Hematopoietic multipotent progenitor cell treated with erythropoietin and hydrocortisone succinate and interleukin-3 and kit ligand, for 6 days (in vitro differentiated cells): ENCODE measurements around the gene ADAM10.

Experiments used
- DNase-seq: peaks from one replicate; pipeline ENCODE4 v3.0.0-alpha.2; 2015

ADAM10 gene

GRCh38 chr15:58707397-58707796 lies 42.1 kb downstream of the ADAM10 start:
- no peak for DNase-seq

- no peak for DNase-seq
These were observed 44.4 kb downstream of the ADAM10 start for GRCh38 chr15:58705105-58705504.

GRCh38 chr15:58704155-58704865 lies 45.2 kb downstream of the ADAM10 start:
- no peak for DNase-seq

GRCh38 chr15:58703610-58704009 lies 45.9 kb downstream of the ADAM10 start:
- no peak for DNase-seq

GRCh38 chr15:58702233-58702632 lies 47.3 kb downstream of the ADAM10 start:
- no peak for DNase-seq

GRCh38 chr15:58701376-58701775 lies 48.1 kb downstream of the ADAM10 start:
- DNase-seq = peak; percentile 24

- DNase-seq = no peak
These were observed 49.7 kb downstream of the ADAM10 start for GRCh38 chr15:58699769-58700168.

- DNase-seq = peak; percentile 41
These were observed 50.4 kb downstream of the ADAM10 start for GRCh38 chr15:58698887-58699641.

GRCh38 chr15:58697220-58697619 lies 52.3 kb downstream of the ADAM10 start:
- no peak for DNase-seq

- DNase-seq = no peak
These were observed 52.8 kb downstream of the ADAM10 start for GRCh38 chr15:58696738-58697137.

- peak; percentile 25 for DNase-seq
These were observed 54.7 kb downstream of the ADAM10 start for GRCh38 chr15:58694641-58695398.

GRCh38 chr15:58690703-58691102 lies 58.8 kb downstream of the ADAM10 start:
- no peak for DNase-seq

- DNase-seq = no peak
These were observed 59.9 kb downstream of the ADAM10 start for GRCh38 chr15:58689646-58690045.

- no peak for DNase-seq
These were observed 63.2 kb downstream of the ADAM10 start for GRCh38 chr15:58686286-58686685.

- DNase-seq = no peak
These were observed 64.8 kb downstream of the ADAM10 start for GRCh38 chr15:58684751-58685150.

- DNase-seq = no peak
These were observed 65.3 kb downstream of the ADAM10 start for GRCh38 chr15:58684036-58684710.

GRCh38 chr15:58682234-58682633 lies 67.3 kb downstream of the ADAM10 start:
- peak; percentile 38 for DNase-seq

- no peak for DNase-seq
These were observed 70.8 kb downstream of the ADAM10 start for GRCh38 chr15:58678683-58679082.

- no peak for DNase-seq
These were observed 72.1 kb downstream of the ADAM10 start for GRCh38 chr15:58677426-58677825.

GRCh38 chr15:58676766-58677165 lies 72.7 kb downstream of the ADAM10 start:
- no peak for DNase-seq

GRCh38 chr15:58671186-58671585 lies 78.3 kb downstream of the ADAM10 start:
- DNase-seq = no peak

GRCh38 chr15:58669108-58669507 lies 80.4 kb downstream of the ADAM10 start:
- DNase-seq = peak; percentile 58

GRCh38 chr15:58666957-58667356 lies 82.5 kb downstream of the ADAM10 start:
- DNase-seq = no peak
